Thyroid gland (tissue), 4 donors: ENCODE measurements around the gene APLP2. TPM values are rescaled to one million over a fixed set of nuclear protein-coding genes. Genes with fewer than 3 reads are reported as not detected.
A peak's percentile ranks its signal among the peaks of the same experiment; 100 is the strongest.

Experiments
- DNase-seq, 2 donors: peaks; one replicate each; pipeline ENCODE4 v3.0.0-alpha.2; 2019
- H3K27ac ChIP-seq, 3 donors: fragments of 200-600 bp; sonication (generic); 1 replicate in 2 of 3; 2 replicates in 1 of 3; pipeline ENCODE4 v1.5.1; 2016 to 2019; ENCODE audit warnings: mild to moderate bottlenecking in 1 of 3, moderate library complexity in 1 of 3
- H3K27me3 ChIP-seq: fragments of 200-600 bp; sonication (generic); one replicate; pipeline ENCODE4 v1.5.1; 2019
- H3K36me3 ChIP-seq, 2 donors: fragments of 200-600 bp; sonication (generic); one replicate each; pipeline ENCODE4 v1.5.1; 2016 to 2019
- H3K4me1 ChIP-seq, 2 donors: fragments of 200-600 bp; sonication (generic); one replicate each; pipeline ENCODE4 v1.5.1; 2017 to 2019
- H3K4me3 ChIP-seq, 3 donors: fragments of 200-600 bp; sonication (generic); replicated peaks in 1 of 3; 1 replicate in 2 of 3; 2 replicates in 1 of 3; pipeline ENCODE4 v1.5.1; 2016; ENCODE audit warnings: mild to moderate bottlenecking in 1 of 3
- H3K9me3 ChIP-seq: fragments of 200-600 bp; sonication (generic); one replicate; pipeline ENCODE4 v1.5.1; 2017
- POLR2A ChIP-seq, 2 donors: fragments of 450-650 bp; IDR thresholded peaks; one replicate each; pipeline ENCODE4 v1.6.1; 2017; ENCODE audit warnings: antibody characterized with exemption in 2 of 2, mild to moderate bottlenecking in 2 of 2, moderate library complexity in 1 of 2
- WGBS, 2 donors: methylation state at CpG; one replicate each; pipeline ENCODE4 v1.1.5; 2017; 5-methylcytosine and 5-hydroxymethylcytosine counted together
- intact Hi-C: fragments of 100-400 bp; cut with DNase I; formaldehyde crosslinking; loops from one replicate; pipeline ENCODE4 v1.15.1; 2023
- total RNA-seq, 4 donors: library from RNA; depleted of rRNA; stranded (reverse); fragments of >200 nt; gene quantifications; one replicate each; pipeline ENCODE4 v1.2.3, GENCODE V29; 2016
- TF ChIP-seq, protein P1 (sequence below), 6 experiments: fragments of 200-600 bp in 3 of 6; fragments of 450-650 bp in 3 of 6; sonication (generic) in 3 of 6; IDR thresholded peaks; one replicate each; pipeline ENCODE4 v1.5.1; 2016 to 2019; ENCODE audit warnings: antibody characterized with exemption in 6 of 6, mild to moderate bottlenecking in 2 of 6, inconsistent platforms in 1 of 6, moderate library complexity in 1 of 6

The APLP2 gene
- total RNA-seq, 4 donors from 2014 or later, result 782 to 1,078 (median 902) TPM

DNA sequence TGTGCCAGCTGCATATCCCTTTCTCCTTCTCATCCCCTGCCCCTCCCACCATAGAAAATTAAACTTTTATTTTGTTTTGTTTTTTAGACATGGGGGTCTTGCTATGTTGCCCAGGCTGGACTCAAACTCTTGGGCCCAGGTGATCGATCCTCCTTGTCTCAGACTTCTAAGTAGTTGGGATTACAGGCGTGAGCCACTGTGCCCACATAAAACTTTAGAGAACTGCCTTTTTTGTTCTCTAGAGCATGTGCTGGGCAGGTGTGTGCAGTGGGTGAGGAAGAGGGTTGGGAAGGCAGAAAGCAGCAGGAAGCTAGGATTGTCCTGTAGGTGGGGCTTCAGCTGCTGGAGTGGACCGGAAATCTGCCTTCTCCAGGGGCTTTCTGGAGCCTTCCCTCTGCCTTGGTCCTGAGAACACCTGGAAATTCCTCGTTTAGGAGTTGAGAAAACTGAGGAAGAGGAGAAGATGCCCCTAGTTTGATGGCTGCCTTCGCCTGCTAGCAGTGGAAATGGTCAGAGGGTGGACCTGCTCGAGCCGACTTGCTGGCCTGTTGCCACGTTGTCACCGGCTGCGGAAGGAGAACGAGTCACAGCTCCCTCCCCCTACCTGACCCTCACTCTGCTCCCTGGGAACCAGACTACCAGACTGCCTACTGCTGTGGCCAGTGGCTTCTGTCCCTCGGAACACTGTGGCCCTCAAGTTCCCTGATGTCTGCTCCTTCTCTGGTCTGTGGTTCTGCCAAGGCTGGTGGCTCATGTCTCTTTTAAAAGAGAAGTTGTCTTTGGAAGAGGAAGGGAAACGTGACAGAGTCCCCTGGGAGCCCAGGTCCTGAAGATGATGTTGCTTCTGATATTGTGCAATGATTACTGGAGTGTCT, 93.9 kb downstream of the APLP2 start:
- Histone ChIP-seq H3K27ac (peak overlapping the region; percentile 66 to 82 (median 81)), H3K4me1 (peaks cover 35 to 76% of the 10 kb centered on the region in 2 donors), H3K4me3 (no peak overlapping the region), H3K36me3 (no peaks in the 10 kb centered on the region), H3K27me3 (no peaks in the 10 kb centered on the region), H3K9me3 (no peaks in the 10 kb centered on the region)
- peak in 1 of 2 donors; percentile 22 for TF ChIP-seq POLR2A (IDR thresholded peaks at IDR 0.05)
- TF ChIP-seq, protein P1, sequence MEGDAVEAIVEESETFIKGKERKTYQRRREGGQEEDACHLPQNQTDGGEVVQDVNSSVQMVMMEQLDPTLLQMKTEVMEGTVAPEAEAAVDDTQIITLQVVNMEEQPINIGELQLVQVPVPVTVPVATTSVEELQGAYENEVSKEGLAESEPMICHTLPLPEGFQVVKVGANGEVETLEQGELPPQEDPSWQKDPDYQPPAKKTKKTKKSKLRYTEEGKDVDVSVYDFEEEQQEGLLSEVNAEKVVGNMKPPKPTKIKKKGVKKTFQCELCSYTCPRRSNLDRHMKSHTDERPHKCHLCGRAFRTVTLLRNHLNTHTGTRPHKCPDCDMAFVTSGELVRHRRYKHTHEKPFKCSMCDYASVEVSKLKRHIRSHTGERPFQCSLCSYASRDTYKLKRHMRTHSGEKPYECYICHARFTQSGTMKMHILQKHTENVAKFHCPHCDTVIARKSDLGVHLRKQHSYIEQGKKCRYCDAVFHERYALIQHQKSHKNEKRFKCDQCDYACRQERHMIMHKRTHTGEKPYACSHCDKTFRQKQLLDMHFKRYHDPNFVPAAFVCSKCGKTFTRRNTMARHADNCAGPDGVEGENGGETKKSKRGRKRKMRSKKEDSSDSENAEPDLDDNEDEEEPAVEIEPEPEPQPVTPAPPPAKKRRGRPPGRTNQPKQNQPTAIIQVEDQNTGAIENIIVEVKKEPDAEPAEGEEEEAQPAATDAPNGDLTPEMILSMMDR (IDR thresholded peaks at IDR 0.05), result peak in 1 of 6 experiments; percentile 18
- WGBS, 2 donors, result 22 to 36% methylated on average over 12 to 13 of the region's 13 CpGs
- intact Hi-C loops, result no loop called here
- DNase-seq, result peak; percentile 70 to 77

DNA sequence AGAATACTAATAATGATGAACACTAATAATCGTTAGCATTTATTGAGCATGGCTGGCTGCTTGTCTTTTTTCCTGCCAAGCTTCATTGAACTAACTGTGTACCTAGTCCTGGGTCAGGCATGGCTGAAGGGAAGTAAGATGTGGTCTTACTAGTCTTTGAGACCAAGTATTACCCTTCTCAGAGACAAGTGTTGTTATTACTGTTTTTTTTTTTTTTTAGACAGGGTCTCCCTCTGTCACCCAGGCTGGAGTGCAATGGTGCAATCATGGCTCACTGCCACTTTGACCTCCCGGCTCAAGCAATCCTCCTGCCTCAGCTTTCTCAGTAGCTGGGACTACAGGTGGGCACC, 94.5 kb downstream of the APLP2 start:
- intact Hi-C loops, result no loop called here
- H3K4me3 ChIP-seq, result no peak overlapping the region
- peaks cover 36 to 75% of the 10 kb centered on the region in 2 donors for H3K4me1 ChIP-seq
- H3K27ac ChIP-seq, result peak overlapping the region; percentile 66 to 82 (median 81)
- no peak for TF ChIP-seq POLR2A (IDR thresholded peaks at IDR 0.05)
- TF ChIP-seq, protein P1 (IDR thresholded peaks at IDR 0.05), result no peak
- 25 to 31% methylated on average over 2 of the region's 2 CpGs for WGBS, 2 donors
- DNase-seq, result peak; percentile 50 to 53
- H3K9me3 ChIP-seq, result no peaks in the 10 kb centered on the region
- H3K27me3 ChIP-seq, result no peaks in the 10 kb centered on the region
- no peaks in the 10 kb centered on the region for H3K36me3 ChIP-seq

DNA sequence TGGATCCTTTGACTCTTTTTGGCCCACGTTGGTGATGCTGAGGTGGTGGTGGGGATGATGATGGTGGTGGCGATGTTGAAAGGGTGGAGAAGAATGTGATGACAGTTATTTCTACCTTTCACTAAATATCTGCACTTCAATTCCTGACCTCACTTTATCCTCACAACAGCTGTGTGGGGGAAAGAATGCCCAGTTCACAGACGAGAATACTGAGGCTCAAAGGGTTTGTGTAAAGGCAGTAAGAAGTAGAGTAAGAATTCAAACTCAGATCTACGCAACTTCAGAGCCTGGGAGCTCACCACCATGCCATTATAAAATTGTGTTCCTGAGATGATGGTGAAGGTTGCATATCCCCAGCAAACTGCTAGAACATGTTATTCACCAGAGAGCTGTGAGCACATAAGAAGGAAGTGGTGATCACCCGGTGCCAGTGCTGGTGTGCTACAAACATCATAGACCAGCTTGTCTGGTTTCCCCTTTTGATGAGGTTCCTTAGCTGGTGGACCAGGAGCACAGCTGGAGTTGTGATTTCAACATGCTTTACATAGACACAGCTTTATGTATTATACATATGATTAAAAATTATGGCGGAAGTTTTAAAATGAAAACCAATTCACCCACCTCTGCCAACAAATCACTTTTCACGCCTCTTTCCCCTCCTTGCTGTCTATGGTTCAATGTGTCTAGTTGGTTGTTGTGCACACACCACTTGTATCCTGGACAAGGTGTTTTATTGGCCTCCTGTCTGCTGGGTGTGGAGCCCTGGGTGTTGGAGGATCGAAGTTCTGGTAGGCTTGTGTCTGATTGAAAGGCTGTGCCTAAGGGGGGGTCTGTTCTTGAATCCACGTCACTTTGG, 96.1 kb downstream of the APLP2 start:
- Histone ChIP-seq H3K36me3 (no peaks in the 10 kb centered on the region), H3K27ac (peak overlapping the region; percentile 72 to 82 (median 81)), H3K4me1 (peaks cover 35 to 74% of the 10 kb centered on the region in 2 donors), H3K9me3 (no peaks in the 10 kb centered on the region), H3K27me3 (no peaks in the 10 kb centered on the region), H3K4me3 (no peak overlapping the region)
- 84% methylated on average over 9 of the region's 9 CpGs for WGBS, 2 donors
- TF ChIP-seq, protein P1 (IDR thresholded peaks at IDR 0.05), result no peak
- no peak for TF ChIP-seq POLR2A (IDR thresholded peaks at IDR 0.05)
- intact Hi-C loops, result no loop called here
- DNase-seq, result no peak

DNA sequence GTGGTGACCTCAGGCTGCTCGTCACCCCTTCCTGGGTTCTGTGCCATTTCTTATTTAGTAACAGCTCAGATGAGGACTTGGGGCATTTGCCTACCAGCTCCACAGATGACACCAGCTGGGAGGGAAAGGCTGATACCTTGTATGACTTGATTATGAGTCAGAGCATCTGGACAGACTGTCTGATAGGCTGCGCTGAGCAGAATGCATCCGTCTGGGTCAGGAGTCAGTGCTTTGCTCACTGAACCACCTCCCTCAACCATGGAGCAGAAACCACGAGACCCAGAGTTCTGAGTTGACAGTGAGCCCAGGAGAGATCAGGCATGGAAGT, 96.7 kb downstream of the APLP2 start:
- peak; percentile 84 to 89 for DNase-seq
- H3K36me3 ChIP-seq, result no peaks in the 10 kb centered on the region
- peak overlapping the region; percentile 64 to 82 (median 72) for H3K27ac ChIP-seq
- intact Hi-C loops, result no loop called here
- 28 to 44% methylated on average over 4 of the region's 4 CpGs for WGBS, 2 donors
- no peaks in the 10 kb centered on the region for H3K27me3 ChIP-seq
- H3K9me3 ChIP-seq, result no peaks in the 10 kb centered on the region
- H3K4me1 ChIP-seq, result peaks cover 31 to 72% of the 10 kb centered on the region in 2 donors
- TF ChIP-seq, protein P1 (IDR thresholded peaks at IDR 0.05), result no peak
- TF ChIP-seq POLR2A (IDR thresholded peaks at IDR 0.05), result peak in 1 of 2 donors; percentile 39
- H3K4me3 ChIP-seq, result no peak overlapping the region
